ENCODE data around the gene MRPL20.

- TF ChIP-seq CTCF (IDR thresholded peaks at IDR 0.05; ENCODE audit: poor library complexity, severe bottlenecking): no peak
- TF ChIP-seq REST (IDR thresholded peaks at IDR 0.05; ENCODE audit: borderline replicate concordance): no peak
- TF ChIP-seq EP300 (conservative IDR thresholded peaks at IDR 0.05; ENCODE audit: poor library complexity, severe bottlenecking): no peak
- TF ChIP-seq POLR2AphosphoS5 (IDR thresholded peaks at IDR 0.05): no peak
- no peak for TF ChIP-seq RAD21 (conservative IDR thresholded peaks at IDR 0.05)
- TF ChIP-seq EZH2 (IDR thresholded peaks at IDR 0.05; ENCODE audit: borderline replicate concordance, insufficient read depth, low read length, poor library complexity, severe bottlenecking): no peak
- TF ChIP-seq SMC3 (conservative IDR thresholded peaks at IDR 0.05; ENCODE audit: poor library complexity): no peak
Observed at GRCh38 chr1:1380860-1381259, 26.2 kb downstream of the MRPL20 start.

All from neural cell (in vitro differentiated cells).